Measurements from ENCODE around the gene THNSL1. TPM values are rescaled to one million over a fixed set of nuclear protein-coding genes. Genes with fewer than 3 reads are reported as not detected.

THNSL1 gene
- total RNA-seq, 1 experiment from 2014 or later = 7.6 TPM

GRCh38 chr10:25017154-25017590 lies 760 bp downstream of the THNSL1 start:
- Mint-ChIP-seq H3K4me1 (ENCODE audit: insufficient read depth, unreplicated experiment) (no peaks in the 10 kb centered on the region), H3K4me3 (ENCODE audit: unreplicated experiment) (peak overlapping the region; percentile 80), H3K27ac (ENCODE audit: low read depth, unreplicated experiment) (peak overlapping the region; percentile 92), H3K36me3 (ENCODE audit: insufficient read depth, unreplicated experiment) (peaks cover 14% of the 10 kb centered on the region), H3K9me3 (ENCODE audit: unreplicated experiment) (no peaks in the 10 kb centered on the region), H3K27me3 (ENCODE audit: insufficient read depth, unreplicated experiment) (no peaks in the 10 kb centered on the region)
- intact Hi-C loops (cut with micrococcal nuclease) = loop anchor here (1.0 kb wide), 1 partner anchor 45 kb away; no protein-coding TSS in a partner anchor
- CTCF ChIA-PET = interaction anchor here (0.6 to 2.6 kb wide), 4 partner anchors 35 to 118 kb away, joined by 3 to 8 read pairs (median 5); no protein-coding TSS in a partner anchor
- no peak for TF ChIP-seq CTCF (IDR thresholded peaks at IDR 0.05; ENCODE audit: unreplicated experiment)
- TSS peak; percentile 79 for BruUV-seq (replicated peaks)
- POLR2A ChIA-PET = interaction anchor here (0.6 to 2.5 kb wide), 11 partner anchors 8 to 382 kb away, joined by 3 to 15 read pairs (median 4); partner anchors contain the start of gene ARHGAP21
- DNase-seq (ENCODE audit: unreplicated experiment) = no peak

- peak overlapping the region; percentile 92 for H3K27ac Mint-ChIP-seq (ENCODE audit: low read depth, unreplicated experiment)
- peaks cover 14% of the 10 kb centered on the region for H3K36me3 Mint-ChIP-seq (ENCODE audit: insufficient read depth, unreplicated experiment)
- BruUV-seq (replicated peaks) = no TSS peak
- peak overlapping the region; percentile 80 for H3K4me3 Mint-ChIP-seq (ENCODE audit: unreplicated experiment)
- no peaks in the 10 kb centered on the region for H3K27me3 Mint-ChIP-seq (ENCODE audit: insufficient read depth, unreplicated experiment)
- no peaks in the 10 kb centered on the region for H3K9me3 Mint-ChIP-seq (ENCODE audit: unreplicated experiment)
- ChIA-PET POLR2A (interaction anchor here (0.7 to 2.5 kb wide), 6 partner anchors 31 to 295 kb away, joined by 3 to 15 read pairs (median 4); partner anchors contain the start of gene ARHGAP21), CTCF (interaction anchor here (0.6 to 2.6 kb wide), 2 partner anchors 64 to 118 kb away, joined by 4 to 8 read pairs; no protein-coding TSS in a partner anchor)
- DNase-seq (ENCODE audit: unreplicated experiment) = no peak
- intact Hi-C loops (cut with micrococcal nuclease) = loop anchor here (1.0 kb wide), 1 partner anchor 45 kb away; no protein-coding TSS in a partner anchor
- no peaks in the 10 kb centered on the region for H3K4me1 Mint-ChIP-seq (ENCODE audit: insufficient read depth, unreplicated experiment)
- no peak for TF ChIP-seq CTCF (IDR thresholded peaks at IDR 0.05; ENCODE audit: unreplicated experiment)
Measured at GRCh38 chr10:25017661-25018060, 1.2 kb downstream of the THNSL1 start.

- H3K27me3 Mint-ChIP-seq (ENCODE audit: insufficient read depth, unreplicated experiment) = no peaks in the 10 kb centered on the region
- no peaks in the 10 kb centered on the region for H3K9me3 Mint-ChIP-seq (ENCODE audit: unreplicated experiment)
- no TSS peak for BruUV-seq (replicated peaks)
- H3K4me3 Mint-ChIP-seq (ENCODE audit: unreplicated experiment) = no peak overlapping the region
- H3K36me3 Mint-ChIP-seq (ENCODE audit: insufficient read depth, unreplicated experiment) = peaks cover 20% of the 10 kb centered on the region
- ChIA-PET CTCF (interaction anchor here (0.5 to 1.6 kb wide), 5 partner anchors 17 to 420 kb away, joined by 3 to 4 read pairs (median 3); no protein-coding TSS in a partner anchor), POLR2A (interaction anchor here (1.5 kb wide), 1 partner anchor 50 kb away, joined by 5 read pairs; no protein-coding TSS in a partner anchor)
- H3K27ac Mint-ChIP-seq (ENCODE audit: low read depth, unreplicated experiment) = no peak overlapping the region
- no peaks in the 10 kb centered on the region for H3K4me1 Mint-ChIP-seq (ENCODE audit: insufficient read depth, unreplicated experiment)
- intact Hi-C loops (cut with micrococcal nuclease) = no loop called here
- no peak for TF ChIP-seq CTCF (IDR thresholded peaks at IDR 0.05; ENCODE audit: unreplicated experiment)
- no peak for DNase-seq (ENCODE audit: unreplicated experiment)
Measured at GRCh38 chr10:25018703-25019102, 2.3 kb downstream of the THNSL1 start.

- Mint-ChIP-seq H3K9me3 (ENCODE audit: unreplicated experiment) (no peaks in the 10 kb centered on the region), H3K4me3 (ENCODE audit: unreplicated experiment) (no peak overlapping the region), H3K4me1 (ENCODE audit: insufficient read depth, unreplicated experiment) (no peaks in the 10 kb centered on the region), H3K27me3 (ENCODE audit: insufficient read depth, unreplicated experiment) (no peaks in the 10 kb centered on the region), H3K36me3 (ENCODE audit: insufficient read depth, unreplicated experiment) (peaks cover 8% of the 10 kb centered on the region), H3K27ac (ENCODE audit: low read depth, unreplicated experiment) (no peak overlapping the region)
- no peak for DNase-seq (ENCODE audit: unreplicated experiment)
- CTCF ChIA-PET = interaction anchor here (8.2 kb wide), 1 partner anchor 56 kb away, joined by 217 read pairs; no protein-coding TSS in a partner anchor
- POLR2A ChIA-PET = no interaction called here
- intact Hi-C loops (cut with micrococcal nuclease) = no loop called here
- TF ChIP-seq CTCF (IDR thresholded peaks at IDR 0.05; ENCODE audit: unreplicated experiment) = no peak
- no TSS peak for BruUV-seq (replicated peaks)
Measured at GRCh38 chr10:25023278-25023677, 6.9 kb downstream of the THNSL1 start.

Data from MCF 10A (cell line).